Endometrial microvascular endothelial cells (primary cell): ENCODE results near the gene GASK1A. TPM values are rescaled to one million over a fixed set of nuclear protein-coding genes. Genes with fewer than 3 reads are reported as not detected.

Experiments
- in situ Hi-C: cut with HindIII; loops from 2 replicates; pipeline ENCODE4 v1.10.0; 2017; ENCODE audit warnings: low sequenced_read_pairs, low pct_unique_long_range_greater_than_20kb; ENCODE audit errors: inconsistent ontology term
- total RNA-seq: library from RNA; depleted of rRNA; stranded (reverse); fragments of >200 nt; gene quantifications from one replicate; pipeline ENCODE4 v1.2.3, GENCODE V29; 2015; ENCODE audit errors: inconsistent ontology term

GASK1A gene
- total RNA-seq, 1 donor from 2014 or later, result not detected

GRCh38 chr3:43009547-43009946, 30.4 kb downstream of the GASK1A start:
- in situ Hi-C loops, result no loop called here

- in situ Hi-C loops, result no loop called here
Measured at GRCh38 chr3:43010638-43011037, 31.5 kb downstream of the GASK1A start.

- in situ Hi-C loops, result no loop called here
Measured at GRCh38 chr3:43011638-43012037, 32.5 kb downstream of the GASK1A start.

GRCh38 chr3:43012174-43012573, 33.1 kb downstream of the GASK1A start:
- in situ Hi-C loops, result no loop called here

GRCh38 chr3:43013256-43013655, 34.1 kb downstream of the GASK1A start:
- in situ Hi-C loops, result no loop called here

- in situ Hi-C loops, result no loop called here
Measured at GRCh38 chr3:43013743-43014155, 34.6 kb downstream of the GASK1A start.

GRCh38 chr3:43014241-43014640, 35.1 kb downstream of the GASK1A start:
- in situ Hi-C loops, result no loop called here

GRCh38 chr3:43014956-43015355, 35.8 kb downstream of the GASK1A start:
- in situ Hi-C loops, result no loop called here

- in situ Hi-C loops, result no loop called here
Measured at GRCh38 chr3:43015572-43015971, 36.5 kb downstream of the GASK1A start.

GRCh38 chr3:43015991-43016865, 37.1 kb downstream of the GASK1A start:
- in situ Hi-C loops, result no loop called here

GRCh38 chr3:43017004-43017403, 37.9 kb downstream of the GASK1A start:
- in situ Hi-C loops, result no loop called here

- in situ Hi-C loops, result no loop called here
Measured at GRCh38 chr3:43017593-43018195, 38.6 kb downstream of the GASK1A start.

- in situ Hi-C loops, result no loop called here
Measured at GRCh38 chr3:43018246-43018645, 39.1 kb downstream of the GASK1A start.

GRCh38 chr3:43019006-43019809, 40.1 kb downstream of the GASK1A start:
- in situ Hi-C loops, result no loop called here

- in situ Hi-C loops, result no loop called here
Measured at GRCh38 chr3:43019826-43020225, 40.7 kb downstream of the GASK1A start.

- in situ Hi-C loops, result no loop called here
Measured at GRCh38 chr3:43021186-43021585, 42.1 kb downstream of the GASK1A start.

- in situ Hi-C loops, result no loop called here
Measured at GRCh38 chr3:43022121-43022520, 43.0 kb downstream of the GASK1A start.

GRCh38 chr3:43023066-43023465, 44.0 kb downstream of the GASK1A start:
- in situ Hi-C loops, result no loop called here

GRCh38 chr3:43023746-43024145, 44.6 kb downstream of the GASK1A start:
- in situ Hi-C loops, result no loop called here
